ENCODE results near the gene NHP2. TPM values are rescaled to one million over a fixed set of nuclear protein-coding genes. Genes with fewer than 3 reads are reported as not detected.

Gene NHP2
- total and polyA plus RNA-seq, 9 of the 15 experiments (the other 6 are each of a cell fraction or from before 2014, with no cell fraction given), result 52.8 to 622 (median 144) TPM

DNA sequence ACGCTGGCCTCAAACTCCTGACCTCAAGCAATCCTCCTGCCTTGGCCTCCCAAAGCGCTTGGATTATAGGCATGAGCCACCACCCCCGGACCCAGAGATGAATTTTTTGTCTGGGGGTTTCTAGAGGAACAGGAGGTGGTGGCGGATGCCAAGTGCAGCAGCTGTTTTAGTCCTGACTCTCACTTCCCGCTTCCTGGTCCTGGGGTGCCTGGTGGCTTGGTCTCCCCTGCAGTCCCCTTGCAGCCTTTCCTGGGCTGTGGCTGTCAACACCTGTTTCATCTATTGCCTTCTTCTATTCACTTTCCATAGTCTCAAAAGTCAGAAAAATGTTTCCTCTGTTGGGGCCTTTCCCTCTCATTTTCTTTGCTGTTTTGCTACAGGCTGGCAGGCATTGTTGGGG, 6.5 kb upstream of the NHP2 start:
- no peak for DNase-seq (ENCODE audit: extremely low read depth in 1 of 4, low spot score in 3 of 4)
- ChIA-PET POLR2A (interaction anchor here (0.9 kb wide), 1 partner anchor 86 kb away, joined by 3 read pairs; no protein-coding TSS in a partner anchor), CTCF (ENCODE audit: low intra/inter-chr PET ratio) (no interaction called here)
- H3K4me1 ChIP-seq (replicated peaks in 1 of 2; ENCODE audit: control insufficient read depth in 2 of 2, insufficient read depth in 2 of 2, low read length in 2 of 2), result peaks cover 3 to 9% of the 10 kb centered on the region in 2 experiments; a peak in 3 of 5 replicates
- H4K20me1 ChIP-seq (replicated peaks; ENCODE audit: control insufficient read depth, insufficient read depth, low read length), result no peaks in the 10 kb centered on the region
- no peak for ATAC-seq
- intact Hi-C loops (cut with micrococcal nuclease) (loop anchor here (10.0 kb wide), 1 partner anchor 165 kb away; the partner anchor contains the start of gene PROP1), in situ Hi-C loops (cut with MboI) (no loop called here)
- H3K9me1 ChIP-seq (ENCODE audit: control insufficient read depth, insufficient read depth, low read length), result no peaks in the 10 kb centered on the region
- TF ChIP-seq, protein P1, sequence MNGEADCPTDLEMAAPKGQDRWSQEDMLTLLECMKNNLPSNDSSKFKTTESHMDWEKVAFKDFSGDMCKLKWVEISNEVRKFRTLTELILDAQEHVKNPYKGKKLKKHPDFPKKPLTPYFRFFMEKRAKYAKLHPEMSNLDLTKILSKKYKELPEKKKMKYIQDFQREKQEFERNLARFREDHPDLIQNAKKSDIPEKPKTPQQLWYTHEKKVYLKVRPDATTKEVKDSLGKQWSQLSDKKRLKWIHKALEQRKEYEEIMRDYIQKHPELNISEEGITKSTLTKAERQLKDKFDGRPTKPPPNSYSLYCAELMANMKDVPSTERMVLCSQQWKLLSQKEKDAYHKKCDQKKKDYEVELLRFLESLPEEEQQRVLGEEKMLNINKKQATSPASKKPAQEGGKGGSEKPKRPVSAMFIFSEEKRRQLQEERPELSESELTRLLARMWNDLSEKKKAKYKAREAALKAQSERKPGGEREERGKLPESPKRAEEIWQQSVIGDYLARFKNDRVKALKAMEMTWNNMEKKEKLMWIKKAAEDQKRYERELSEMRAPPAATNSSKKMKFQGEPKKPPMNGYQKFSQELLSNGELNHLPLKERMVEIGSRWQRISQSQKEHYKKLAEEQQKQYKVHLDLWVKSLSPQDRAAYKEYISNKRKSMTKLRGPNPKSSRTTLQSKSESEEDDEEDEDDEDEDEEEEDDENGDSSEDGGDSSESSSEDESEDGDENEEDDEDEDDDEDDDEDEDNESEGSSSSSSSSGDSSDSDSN (IDR thresholded peaks at IDR 0.05; ENCODE audit: borderline replicate concordance in 1 of 2, low read depth in 2 of 2, low read length in 2 of 2), result no peak
- TF ChIP-seq ZNF143 (CRISPR knock-in tag; IDR thresholded peaks at IDR 0.05), result no peak
- no peak for TF ChIP-seq ZNF3 (CRISPR knock-in tag; IDR thresholded peaks at IDR 0.05)
- TF ChIP-seq MYC (IDR thresholded peaks at IDR 0.05; ENCODE audit: low read depth, low read length), result no peak
- no peak for TF ChIP-seq MYC (CRISPR knock-in tag; IDR thresholded peaks at IDR 0.05; ENCODE audit: borderline replicate concordance, low read depth)
- no peak for TF ChIP-seq CXXC5 (CRISPR knock-in tag; IDR thresholded peaks at IDR 0.05)
- TF ChIP-seq, protein P2, sequence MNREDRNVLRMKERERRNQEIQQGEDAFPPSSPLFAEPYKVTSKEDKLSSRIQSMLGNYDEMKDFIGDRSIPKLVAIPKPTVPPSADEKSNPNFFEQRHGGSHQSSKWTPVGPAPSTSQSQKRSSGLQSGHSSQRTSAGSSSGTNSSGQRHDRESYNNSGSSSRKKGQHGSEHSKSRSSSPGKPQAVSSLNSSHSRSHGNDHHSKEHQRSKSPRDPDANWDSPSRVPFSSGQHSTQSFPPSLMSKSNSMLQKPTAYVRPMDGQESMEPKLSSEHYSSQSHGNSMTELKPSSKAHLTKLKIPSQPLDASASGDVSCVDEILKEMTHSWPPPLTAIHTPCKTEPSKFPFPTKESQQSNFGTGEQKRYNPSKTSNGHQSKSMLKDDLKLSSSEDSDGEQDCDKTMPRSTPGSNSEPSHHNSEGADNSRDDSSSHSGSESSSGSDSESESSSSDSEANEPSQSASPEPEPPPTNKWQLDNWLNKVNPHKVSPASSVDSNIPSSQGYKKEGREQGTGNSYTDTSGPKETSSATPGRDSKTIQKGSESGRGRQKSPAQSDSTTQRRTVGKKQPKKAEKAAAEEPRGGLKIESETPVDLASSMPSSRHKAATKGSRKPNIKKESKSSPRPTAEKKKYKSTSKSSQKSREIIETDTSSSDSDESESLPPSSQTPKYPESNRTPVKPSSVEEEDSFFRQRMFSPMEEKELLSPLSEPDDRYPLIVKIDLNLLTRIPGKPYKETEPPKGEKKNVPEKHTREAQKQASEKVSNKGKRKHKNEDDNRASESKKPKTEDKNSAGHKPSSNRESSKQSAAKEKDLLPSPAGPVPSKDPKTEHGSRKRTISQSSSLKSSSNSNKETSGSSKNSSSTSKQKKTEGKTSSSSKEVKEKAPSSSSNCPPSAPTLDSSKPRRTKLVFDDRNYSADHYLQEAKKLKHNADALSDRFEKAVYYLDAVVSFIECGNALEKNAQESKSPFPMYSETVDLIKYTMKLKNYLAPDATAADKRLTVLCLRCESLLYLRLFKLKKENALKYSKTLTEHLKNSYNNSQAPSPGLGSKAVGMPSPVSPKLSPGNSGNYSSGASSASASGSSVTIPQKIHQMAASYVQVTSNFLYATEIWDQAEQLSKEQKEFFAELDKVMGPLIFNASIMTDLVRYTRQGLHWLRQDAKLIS (CRISPR knock-in tag; IDR thresholded peaks at IDR 0.05), result no peak
- TF ChIP-seq CSDE1 (IDR thresholded peaks at IDR 0.05), result no peak
- TF ChIP-seq ZSCAN32 (CRISPR knock-in tag; IDR thresholded peaks at IDR 0.05), result no peak
- no peak for TF ChIP-seq JUN (IDR thresholded peaks at IDR 0.05; ENCODE audit: borderline replicate concordance, low read depth, low read length)
- TF ChIP-seq JUN (CRISPR knock-in tag; IDR thresholded peaks at IDR 0.05; ENCODE audit: borderline replicate concordance), result no peak
- TF ChIP-seq, protein P3, sequence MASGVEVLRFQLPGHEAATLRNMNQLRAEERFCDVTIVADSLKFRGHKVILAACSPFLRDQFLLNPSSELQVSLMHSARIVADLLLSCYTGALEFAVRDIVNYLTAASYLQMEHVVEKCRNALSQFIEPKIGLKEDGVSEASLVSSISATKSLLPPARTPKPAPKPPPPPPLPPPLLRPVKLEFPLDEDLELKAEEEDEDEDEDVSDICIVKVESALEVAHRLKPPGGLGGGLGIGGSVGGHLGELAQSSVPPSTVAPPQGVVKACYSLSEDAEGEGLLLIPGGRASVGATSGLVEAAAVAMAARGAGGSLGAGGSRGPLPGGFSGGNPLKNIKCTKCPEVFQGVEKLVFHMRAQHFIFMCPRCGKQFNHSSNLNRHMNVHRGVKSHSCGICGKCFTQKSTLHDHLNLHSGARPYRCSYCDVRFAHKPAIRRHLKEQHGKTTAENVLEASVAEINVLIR (CRISPR knock-in tag; IDR thresholded peaks at IDR 0.05), result no peak
- no peak for TF ChIP-seq DDX20 (tag; IDR thresholded peaks at IDR 0.05; ENCODE audit: low read depth)
- TF ChIP-seq ZNF695 (CRISPR knock-in tag; IDR thresholded peaks at IDR 0.05), result no peak
- FAIRE-seq, result no peak
- peaks cover 3 to 8% of the 10 kb centered on the region in 2 experiments; a peak in 1 of 5 replicates for H3K27me3 ChIP-seq (ENCODE audit: control insufficient read depth in 2 of 2, insufficient read depth in 2 of 2, low read length in 2 of 2)
- H3K9me3 ChIP-seq (replicated peaks; ENCODE audit: control insufficient read depth, insufficient read depth, low read depth, low read length), result no peaks in the 10 kb centered on the region
- H3K4me2 ChIP-seq (ENCODE audit: insufficient read depth, low read length), result no peak overlapping the region
- no peaks in the 10 kb centered on the region for H3K79me2 ChIP-seq (ENCODE audit: control insufficient read depth, insufficient read depth, low read length)
- no peak overlapping the region for H2AFZ ChIP-seq (ENCODE audit: low read depth, low read length)
- no peak overlapping the region for H3K9ac ChIP-seq (ENCODE audit: insufficient read depth in 1 of 2, low read depth in 2 of 2, low read length in 2 of 2)
- 49% methylated on average over 5 of the region's 5 CpGs for WGBS (ENCODE audit: insufficient coverage, low coverage, missing lambda C conversion rate)
- H3K4me3 ChIP-seq, result no peak overlapping the region
- H3K36me3 ChIP-seq (ENCODE audit: control insufficient read depth, insufficient read depth, low read length), result no peaks in the 10 kb centered on the region
- no peak overlapping the region for H3K27ac ChIP-seq (ENCODE audit: extremely low read depth, low read depth, low read length)
- BruUV-seq (replicated peaks), result no TSS peak

All from K562 (cell line).